GM18498 (cell line): ENCODE data around the gene GRK1.

ENCODE experiments used
- ATAC-seq: cut with Tn5 transposase; IDR thresholded peaks from one replicate; pipeline ENCODE4 v1.9.1; 2021; ENCODE audit warnings: mild to moderate bottlenecking, moderate library complexity; ENCODE audit not compliant: unreplicated experiment

GRK1 gene

DNA sequence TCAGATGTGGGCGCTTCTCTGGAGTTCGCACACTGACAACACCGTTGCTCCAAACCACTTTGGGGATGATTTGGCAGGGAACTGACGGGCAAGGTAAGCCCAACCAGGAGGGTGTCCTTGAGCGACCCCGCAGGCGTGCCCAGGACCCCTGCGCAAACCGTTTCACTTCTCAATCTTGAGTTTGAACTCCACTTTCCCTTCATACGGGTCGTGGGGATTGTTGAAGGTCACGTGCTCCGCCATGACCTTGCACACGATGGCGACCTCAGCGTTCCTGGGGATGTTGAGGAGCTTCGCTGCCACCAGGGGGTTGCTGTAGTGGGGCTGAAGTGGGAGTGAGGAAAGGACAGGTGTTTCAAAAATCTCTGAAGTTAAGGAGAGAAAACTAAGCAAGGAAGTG is 17.8 kb upstream of the GRK1 start:
- ATAC-seq = no peak

DNA sequence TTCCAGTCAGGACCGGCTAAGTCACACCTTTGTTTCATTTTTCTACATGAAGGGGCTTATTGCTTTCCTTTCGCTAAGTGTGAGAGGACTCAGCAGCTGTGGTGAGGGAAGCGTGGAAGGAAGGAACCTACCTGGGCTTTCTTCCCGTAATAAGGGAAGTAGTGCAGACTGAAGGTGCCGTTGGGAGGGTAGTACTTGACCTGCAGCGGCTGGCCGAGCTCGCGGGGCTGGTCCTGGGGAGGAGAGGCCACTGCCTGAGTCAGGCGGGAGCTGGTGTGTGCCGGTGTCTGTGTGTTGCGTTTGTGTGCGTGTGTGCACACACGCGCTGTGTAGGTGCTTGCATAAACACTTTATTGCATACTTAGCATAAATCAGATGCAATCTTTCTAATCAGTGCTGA is 16.7 kb upstream of the GRK1 start:
- ATAC-seq = no peak

DNA sequence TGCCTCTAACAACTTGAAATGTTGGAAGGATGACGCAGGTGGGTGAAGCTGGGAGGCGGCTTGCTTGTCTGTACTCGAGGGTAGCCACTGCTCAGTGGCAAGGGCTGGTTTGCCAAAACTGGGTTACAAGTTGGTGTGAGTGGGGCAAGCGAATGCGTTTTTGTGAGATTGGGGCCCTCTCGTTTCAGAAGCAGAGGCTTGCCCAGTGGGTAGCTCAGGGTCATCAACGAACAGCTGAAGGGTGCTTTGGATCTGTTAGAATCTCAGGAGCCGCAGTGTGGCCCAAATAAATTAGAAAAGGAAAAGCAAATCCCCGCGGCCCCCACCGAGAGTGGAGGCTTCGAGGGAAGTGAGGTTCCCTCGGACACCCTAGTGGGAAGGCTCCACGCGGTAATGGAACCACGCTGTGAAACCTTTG is 16.3 kb upstream of the GRK1 start:
- no peak for ATAC-seq

DNA sequence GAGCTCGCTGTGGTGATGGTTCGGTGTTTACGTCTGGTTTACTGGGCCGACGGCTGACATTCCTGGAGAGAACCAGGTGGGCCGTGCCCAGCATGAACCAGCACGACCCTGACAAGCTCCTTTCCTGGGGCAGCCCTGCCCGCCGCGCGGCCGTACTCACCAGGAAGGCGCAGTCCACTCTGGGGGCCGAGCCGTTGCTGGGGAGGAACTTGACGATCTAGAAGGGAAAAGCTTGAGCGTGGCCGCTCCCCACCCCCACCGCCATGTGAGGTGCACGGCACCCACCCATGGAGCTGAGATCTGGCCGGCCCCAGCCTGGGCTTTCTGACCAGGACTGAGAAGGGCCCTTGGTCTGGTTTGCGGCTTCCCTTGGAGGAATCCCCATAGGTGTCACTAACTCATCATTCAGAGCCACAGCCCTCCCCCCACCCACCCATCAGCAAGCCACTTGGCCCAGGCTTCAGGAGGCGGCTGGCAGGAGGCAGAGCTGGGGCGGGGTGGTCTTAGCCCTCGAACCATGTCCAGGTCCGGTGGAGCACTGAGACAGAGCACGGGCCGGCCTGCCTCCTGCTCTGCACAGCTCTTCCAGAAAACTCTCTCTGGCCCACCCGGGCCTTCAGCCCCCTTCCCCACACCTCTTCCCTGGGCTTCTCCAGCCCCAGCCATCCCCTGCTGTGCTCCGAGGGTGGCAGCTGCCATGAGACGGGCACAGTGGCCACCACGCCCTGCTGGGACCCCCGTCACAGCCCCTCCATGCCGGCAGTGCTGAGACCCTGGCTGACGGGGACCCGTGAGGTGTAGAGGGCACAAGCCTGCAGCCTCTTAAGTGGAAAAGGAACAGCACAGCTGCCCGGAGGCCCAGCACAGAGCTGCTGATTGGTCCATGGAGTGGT is 15.3 kb upstream of the GRK1 start:
- no peak for ATAC-seq

DNA sequence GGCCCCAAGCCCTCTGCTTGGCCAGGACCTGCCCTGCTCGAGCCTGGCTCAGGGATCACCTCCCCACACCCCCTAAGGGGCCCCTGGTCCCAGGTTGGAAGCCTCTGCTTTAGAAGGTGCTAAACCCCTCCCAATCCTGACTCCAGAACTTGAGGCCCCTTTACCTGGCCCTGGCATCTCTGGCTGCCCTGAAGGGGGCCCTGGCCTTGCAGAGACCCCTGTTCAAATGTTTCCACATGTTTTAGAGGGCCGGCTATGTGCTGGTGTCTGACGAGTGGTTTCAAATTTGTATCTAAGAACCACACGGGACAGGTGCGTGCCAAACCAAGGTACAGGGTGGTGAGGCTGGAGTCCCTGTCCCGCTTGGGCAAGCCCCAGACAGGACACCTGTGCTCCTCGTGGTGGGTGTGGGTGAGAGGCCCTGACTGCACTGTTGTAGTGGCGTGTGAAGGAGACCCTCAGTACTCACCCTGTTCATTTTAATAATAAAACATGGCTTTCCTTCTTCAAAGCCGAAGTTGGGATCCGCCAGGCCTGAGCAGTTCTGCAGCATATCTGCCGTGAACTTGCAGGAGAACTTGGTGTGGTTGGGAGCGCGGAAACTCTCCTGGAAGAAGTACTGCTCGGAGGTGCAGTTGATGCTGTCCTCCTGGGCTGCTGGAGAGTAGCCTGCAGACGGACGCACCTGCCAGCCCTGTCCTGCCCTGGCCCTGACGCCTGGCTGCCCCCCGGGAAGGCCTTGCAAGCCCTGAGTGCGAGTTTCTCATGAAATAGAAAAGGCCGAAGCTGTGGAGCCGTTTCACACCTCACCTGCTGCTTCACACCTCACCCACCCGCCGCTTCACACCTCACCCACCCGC is 14.4 kb upstream of the GRK1 start:
- ATAC-seq = no peak

DNA sequence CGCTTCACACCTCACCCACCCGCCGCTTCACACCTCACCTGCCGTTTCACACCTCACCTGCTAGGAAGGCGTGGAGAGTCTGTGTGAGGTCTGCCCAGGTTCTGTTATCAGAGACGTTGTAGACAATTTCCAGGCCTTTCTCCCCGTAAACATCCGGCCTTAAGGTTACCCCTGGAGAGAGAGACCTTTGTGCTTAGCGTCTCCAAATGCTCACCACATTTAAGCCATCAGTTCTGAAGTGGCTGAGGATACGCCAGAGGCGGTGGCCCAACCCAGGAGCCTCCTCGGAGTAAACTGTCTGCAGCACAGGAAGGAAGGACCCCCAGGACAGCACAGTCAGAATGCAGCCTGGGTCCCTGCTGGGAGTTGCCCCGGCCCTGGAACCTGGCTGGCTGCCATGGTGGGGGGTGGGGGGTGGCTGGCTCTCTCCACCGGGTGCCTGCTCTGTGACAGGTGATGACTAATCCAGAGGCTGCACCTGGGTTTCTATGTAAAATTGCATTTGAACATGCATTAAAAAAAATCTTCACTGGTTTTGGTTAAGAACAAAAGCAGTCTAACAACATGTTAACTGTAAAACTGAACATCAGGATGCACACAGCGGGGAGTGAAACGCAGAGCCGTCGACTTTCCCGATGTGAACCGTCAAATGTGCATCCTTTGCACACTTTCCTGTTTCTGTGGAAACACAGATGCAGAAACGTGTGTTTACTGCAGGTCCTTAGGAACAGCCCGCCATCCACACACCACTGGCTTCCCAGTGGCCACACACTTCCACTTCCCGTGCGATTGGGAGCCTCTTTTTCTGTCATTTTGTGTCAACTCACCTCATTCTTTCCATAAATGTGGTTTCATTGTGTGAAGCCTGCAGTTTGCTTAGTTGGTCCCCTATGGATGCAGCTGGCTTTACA is 13.5 kb upstream of the GRK1 start:
- no peak for ATAC-seq

DNA sequence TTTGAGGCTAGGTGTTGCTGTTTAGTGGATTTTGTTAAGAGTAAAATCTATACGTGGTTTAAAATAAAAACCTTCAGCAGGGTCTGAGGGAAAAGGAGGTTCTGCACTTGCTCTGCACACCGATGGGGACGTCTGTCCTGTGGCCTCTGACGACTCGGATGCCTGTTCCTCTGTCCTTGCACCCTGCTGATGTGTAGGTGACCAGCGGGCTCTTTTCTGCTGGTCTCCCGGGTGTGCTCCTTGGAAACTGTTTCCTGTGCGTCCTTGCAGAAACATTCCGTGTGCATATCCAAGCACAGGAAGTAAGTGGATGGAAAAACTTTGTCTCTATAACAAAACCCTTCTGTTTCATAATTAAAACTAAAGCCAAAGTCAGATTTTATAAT is 12.9 kb upstream of the GRK1 start:
- ATAC-seq = no peak

DNA sequence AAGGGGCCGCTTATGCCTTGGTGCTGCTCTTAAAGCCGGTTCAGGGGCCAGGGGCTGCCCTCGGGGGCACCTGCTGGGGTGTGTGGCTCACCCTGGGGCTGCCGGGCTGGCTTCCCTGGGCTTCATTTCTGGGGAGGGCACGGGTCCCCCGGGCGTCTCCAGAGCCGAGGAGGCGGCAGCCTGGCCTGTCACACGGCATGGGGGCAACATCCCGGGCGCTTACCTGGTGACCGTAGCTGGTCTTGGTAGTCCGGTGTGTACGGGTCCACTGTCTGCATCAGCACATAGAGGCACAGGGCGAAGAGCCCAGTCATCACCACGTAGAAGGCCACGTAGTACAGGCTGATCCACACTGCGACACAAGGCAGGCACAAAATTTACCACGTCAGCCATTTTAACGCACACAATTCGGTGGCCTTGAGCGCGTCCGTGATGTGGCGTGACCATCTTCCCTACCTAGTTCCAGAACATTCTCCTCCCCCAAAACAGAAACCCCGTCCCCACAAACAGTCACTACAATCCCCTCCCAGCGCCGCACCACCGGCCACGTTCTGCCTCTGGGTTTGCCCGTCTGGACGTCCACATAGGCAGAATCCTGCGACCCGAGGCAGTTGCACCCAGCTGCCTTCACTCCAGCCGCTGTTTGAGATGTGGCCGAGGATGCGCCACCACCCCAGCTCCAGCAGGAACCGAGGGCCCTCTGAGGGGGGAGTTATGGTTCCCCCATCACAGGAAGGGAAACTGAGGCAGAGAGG is 12.3 kb upstream of the GRK1 start:
- ATAC-seq = no peak

DNA sequence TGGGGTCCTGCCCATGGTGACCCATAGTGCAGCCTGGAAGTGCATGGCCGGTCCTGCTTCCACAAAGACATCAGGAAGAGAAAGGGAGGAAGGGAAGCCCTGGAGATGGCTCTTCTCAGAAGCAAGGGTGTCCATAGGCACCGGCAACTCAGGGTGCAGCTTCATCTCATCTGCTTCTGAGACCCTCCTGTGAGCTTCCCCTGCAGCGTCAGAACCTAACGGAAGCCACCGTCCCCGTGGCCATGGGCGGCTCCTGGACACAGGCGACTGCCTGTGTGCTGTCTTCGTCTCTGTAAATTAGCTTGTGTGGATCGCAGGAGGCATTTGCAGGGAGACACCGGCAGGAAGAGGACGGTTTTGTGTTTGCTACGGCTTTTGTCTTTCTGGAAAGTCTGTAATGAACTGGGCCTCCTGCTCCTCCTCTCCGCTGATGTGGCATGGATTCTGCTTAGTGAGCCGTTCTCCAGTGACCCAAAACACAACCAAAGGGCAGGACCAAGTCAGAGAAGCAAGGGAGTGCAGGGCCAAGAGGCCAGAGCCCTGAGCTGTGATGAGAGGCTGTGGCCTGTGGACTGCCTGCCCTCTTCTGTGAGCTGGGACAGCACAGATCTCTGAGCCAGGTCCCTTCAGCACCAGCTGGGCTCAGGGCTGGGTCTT is 11.5 kb upstream of the GRK1 start:
- ATAC-seq = no peak

DNA sequence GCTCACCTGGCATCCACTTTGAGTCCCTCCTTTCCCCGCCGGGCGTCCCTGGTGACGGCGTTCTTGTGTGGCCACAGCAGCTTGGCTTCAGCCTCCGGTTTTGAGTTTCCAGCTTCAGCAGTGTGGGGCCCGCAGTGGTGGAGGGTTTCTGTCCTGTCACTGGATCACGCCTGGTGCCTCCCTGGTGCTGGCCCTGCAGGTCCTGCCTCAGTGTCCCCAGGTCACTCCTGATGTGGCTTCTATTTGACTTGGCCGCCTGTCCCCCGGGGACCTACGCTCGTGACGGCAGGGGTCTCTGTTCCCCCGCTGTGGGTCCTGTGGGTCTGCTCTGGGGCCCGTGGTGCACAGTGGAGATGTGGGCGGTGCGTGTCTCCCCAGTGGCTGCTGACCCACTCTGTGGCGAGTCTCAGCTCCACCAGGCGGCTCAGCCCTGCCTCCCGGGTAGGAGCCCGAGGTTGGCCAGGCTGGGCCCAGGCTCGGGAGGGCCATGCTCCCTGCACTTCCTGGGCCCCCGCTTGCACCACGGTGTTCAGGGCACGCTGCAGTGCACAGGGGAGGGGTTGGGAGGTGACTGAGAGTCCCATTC is 10.9 kb upstream of the GRK1 start:
- ATAC-seq = no peak

DNA sequence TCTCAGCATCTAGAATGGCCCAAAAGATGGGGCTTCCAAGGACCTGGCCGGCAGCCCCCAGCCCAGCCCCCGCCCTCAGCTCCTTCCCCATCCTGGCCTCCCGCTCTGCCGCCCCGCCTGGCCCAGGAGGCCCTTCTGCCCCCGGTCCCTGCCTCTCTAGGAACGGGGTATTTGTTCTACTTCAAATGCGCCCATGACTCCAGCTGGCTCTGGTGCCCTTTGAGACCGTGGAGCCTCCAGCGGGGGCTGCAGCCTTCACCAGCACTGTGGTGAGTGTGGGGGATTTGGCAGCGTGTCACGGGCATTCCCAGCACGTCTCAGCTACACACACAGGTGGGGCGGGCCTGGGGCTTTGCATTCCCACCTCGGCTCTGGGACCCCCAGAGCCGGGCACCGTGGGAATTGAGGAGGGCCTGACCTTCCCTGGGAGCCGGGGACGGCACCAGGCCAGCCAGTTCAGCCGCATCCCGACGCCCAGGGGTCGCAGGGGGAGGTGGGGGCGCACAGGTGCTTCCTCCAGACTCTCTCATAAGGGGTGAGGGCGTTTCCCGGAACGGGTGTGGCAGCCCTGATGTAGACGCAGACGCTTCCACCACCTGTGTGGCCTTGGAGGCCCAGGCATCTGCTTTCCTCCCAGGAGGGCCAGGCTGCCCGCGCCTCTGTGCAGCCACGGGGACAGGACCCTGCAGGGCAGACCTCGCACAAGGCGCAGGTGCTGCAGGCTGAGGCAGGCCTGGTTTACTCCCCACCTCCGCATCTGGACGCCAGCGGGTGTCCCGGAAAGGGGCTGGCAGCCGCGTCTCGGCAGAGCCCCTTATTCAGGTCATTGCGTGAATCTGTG is 10.0 kb upstream of the GRK1 start:
- ATAC-seq = no peak

DNA sequence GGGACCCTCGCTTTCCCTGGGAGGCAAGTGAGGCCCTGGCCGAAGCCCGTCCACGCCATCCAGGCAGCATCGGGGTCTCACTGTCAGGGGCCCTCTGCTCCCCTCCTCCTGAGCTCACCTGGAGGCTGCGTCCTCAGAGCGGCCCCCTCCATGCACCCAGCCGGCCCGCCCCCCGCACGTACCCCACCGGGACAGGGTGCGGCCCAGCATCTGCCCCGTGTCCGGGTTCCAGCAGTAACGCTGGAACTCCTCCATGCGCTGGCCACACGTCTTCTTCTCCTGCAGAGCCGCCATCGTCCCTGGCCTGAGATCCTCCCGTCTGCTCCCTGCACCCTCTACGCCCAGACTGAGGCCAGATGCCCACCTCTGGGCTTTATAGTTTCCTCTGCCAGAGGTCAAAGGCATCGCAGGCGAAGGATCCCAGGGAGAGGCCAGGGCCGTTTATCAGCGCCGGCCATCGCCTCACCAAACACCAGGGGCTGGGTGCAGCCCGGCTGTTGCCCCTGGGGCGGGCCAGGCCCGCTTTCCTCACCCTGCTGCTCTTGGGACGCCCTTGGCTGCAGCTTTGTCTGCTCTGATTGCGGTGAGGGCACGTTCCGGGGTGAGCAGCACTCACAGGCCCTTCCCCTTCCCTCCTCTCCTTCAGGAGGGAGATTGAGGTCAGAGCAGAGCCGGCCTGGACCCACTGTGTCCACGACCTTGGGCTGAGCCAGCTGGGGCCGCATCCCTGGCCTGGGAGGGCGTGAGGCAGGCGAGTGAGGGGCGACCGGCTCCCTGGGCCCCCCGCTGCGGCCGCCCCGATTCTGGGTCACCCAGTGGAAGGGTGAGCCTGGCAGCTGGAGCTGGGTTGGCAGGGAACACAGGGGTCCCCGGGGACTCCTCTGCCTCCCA is 8.9 kb upstream of the GRK1 start, which contains the start of gene ATP4B:
Gene ATP4B, minus strand, starts transcription at position 348 of the 891 bp plus-strand sequence. Its CDS starts 54 bp downstream, at position 294.
- no peak for ATAC-seq

DNA sequence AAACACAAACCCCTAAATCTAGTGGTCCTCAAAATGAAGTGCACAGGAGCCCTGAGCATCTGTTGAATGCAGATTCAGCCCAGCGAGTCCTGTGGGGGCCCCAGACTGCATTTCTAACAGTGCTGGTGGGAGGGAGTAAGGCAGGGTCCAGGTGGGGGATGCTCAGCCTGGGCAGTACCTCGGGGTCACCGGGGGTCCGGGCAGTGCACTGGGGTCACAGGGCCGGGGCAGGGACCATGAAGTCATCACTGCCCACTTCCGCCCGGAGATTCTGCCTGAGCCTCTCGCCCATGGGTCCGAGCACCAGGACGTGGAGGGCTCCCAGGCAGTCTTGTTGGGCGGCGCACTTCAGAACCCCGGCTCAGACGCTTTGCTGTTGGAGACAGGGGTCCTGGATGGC is 8.2 kb upstream of the GRK1 start:
- ATAC-seq = no peak

DNA sequence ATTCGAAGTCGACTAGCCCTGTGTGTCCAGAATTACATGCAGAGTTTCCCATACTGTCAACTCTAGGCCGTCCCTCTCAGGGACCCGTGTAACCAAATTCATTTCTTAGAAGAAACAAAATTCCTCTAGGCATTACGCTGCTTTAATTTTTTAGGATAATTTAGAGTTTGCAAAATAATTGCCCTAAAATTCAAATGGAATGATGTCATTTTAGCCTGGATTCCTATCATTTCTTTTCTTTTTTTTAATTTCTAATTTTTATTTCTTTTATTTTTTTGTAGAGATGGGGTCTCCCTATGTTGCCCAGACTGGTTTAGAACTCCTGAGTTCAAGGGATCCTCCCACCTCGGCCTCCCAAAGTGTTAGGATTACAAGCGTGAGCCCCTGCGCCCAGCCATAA is 7.7 kb upstream of the GRK1 start:
- no peak for ATAC-seq

DNA sequence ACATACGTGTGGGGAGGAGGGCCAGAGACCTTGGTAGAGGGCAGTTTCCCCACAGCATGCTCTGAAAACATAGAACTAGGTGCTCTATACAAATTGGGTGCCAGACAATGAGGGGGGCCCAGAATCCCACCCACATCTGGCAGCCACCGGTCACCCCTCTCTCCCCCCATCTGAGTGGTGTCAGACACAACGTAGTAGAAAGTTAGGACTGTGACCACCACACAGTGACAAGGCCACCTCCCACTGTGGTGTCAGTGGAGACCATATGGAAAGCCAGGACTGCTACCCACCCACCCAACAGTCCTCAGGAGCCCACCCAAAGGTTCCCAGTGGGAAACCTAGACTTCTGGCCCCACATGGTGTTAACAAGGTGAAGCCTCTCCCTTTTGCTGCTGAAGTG is 7.0 kb upstream of the GRK1 start:
- no peak for ATAC-seq

DNA sequence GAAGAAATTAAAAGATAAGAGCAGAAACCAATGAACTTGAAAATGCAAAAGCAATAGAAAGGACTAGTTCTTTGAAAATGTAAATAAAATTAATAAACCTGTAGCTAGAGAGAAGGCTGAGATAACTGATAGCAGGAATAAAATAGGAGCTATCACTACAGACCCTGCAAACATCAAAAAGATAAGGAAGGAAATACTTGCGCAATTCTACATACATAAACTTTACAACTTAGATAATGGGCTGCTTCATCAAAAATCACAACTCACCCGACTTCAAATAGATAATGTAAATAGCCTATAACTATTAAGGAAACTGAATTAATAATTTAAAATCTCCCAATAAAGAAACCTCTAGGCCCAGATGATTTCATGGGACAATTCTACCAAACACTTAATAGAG is 5.5 kb upstream of the GRK1 start:
- no peak for ATAC-seq

DNA sequence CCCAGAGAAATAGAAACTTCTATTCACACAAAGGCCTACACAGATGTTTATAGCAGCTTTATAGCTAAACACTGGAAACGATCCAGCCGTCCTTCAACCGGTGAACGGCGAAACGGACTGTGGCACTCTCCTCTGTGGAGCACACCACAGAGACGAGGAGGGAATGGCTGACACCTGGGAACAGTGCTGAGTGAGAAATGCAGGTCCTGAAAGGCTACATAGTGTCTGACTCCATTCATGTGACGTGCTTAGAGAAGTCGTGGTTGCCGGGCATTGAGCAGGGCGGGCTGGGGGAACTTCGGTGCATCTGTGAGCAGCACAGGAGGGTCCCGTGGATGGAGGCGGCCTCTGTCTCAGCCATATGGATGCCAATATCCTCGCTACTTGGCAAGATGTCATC is 3.1 kb upstream of the GRK1 start:
- no peak for ATAC-seq
